Neutrophil (primary cell): Measurements from ENCODE around the gene GPX6.
"Not testable (repeated sequence)": the region's sequence is repeated elsewhere in the genome, so short reads cannot be mapped to it uniquely, and the experiment has no call there.

Experiments
- H3K27ac ChIP-seq: fragments of 200-600 bp; sonication (generic); 2 replicates; pipeline ENCODE4 v1.5.1; 2016; ENCODE audit warnings: mild to moderate bottlenecking, moderate library complexity
- H3K27me3 ChIP-seq: fragments of 200-600 bp; sonication (generic); 2 replicates; pipeline ENCODE4 v1.6.0; 2016; ENCODE audit warnings: mild to moderate bottlenecking
- H3K36me3 ChIP-seq: fragments of 200-600 bp; sonication (generic); 2 replicates; pipeline ENCODE4 v1.5.1; 2017
- H3K4me1 ChIP-seq, 2 experiments: fragments of 200-600 bp in 1 of 2; sonication (generic) in 1 of 2; 1 replicate in 1 of 2; 2 replicates in 1 of 2; pipeline versions ENCODE4 v1.5.1 to v1.6.1; 2013 to 2016; ENCODE audit warnings: low read depth in 1 of 2, low read length in 1 of 2, mild to moderate bottlenecking in 1 of 2, moderate library complexity in 1 of 2; ENCODE audit not compliant: control insufficient read depth in 1 of 2, insufficient read depth in 1 of 2
- H3K4me3 ChIP-seq, 2 experiments: fragments of 200-600 bp in 1 of 2; sonication (generic) in 1 of 2; 1 replicate in 1 of 2; 2 replicates in 1 of 2; pipeline ENCODE4 v1.5.1; 2013 to 2016; ENCODE audit warnings: low read depth in 1 of 2, low read length in 1 of 2, mild to moderate bottlenecking in 1 of 2, moderate library complexity in 1 of 2
- H3K9me3 ChIP-seq: fragments of 200-600 bp; sonication (generic); 2 replicates; pipeline ENCODE4 v1.5.1; 2016
- CTCF ChIP-seq: fragments of 200-600 bp; sonication (generic); IDR thresholded peaks from 2 replicates; pipeline ENCODE4 v1.5.1; 2016; ENCODE audit warnings: antibody characterized with exemption

GPX6 gene

GRCh38 chr6:28485482-28485881 lies 30.1 kb downstream of the GPX6 start:
- TF ChIP-seq CTCF: no peak
- Histone ChIP-seq H3K27ac (no peak overlapping the region), H3K27me3 (peaks cover 50% of the 10 kb centered on the region), H3K36me3 (no peaks in the 10 kb centered on the region), H3K4me1 (no peaks in the 10 kb centered on the region), H3K9me3 (no peaks in the 10 kb centered on the region), H3K4me3 (no peak overlapping the region)

- Histone ChIP-seq H3K9me3 (no peaks in the 10 kb centered on the region), H3K27ac (no peak overlapping the region), H3K4me1 (no peaks in the 10 kb centered on the region), H3K27me3 (peaks cover 63% of the 10 kb centered on the region), H3K36me3 (no peaks in the 10 kb centered on the region), H3K4me3 (no peak overlapping the region)
- no peak for TF ChIP-seq CTCF
Observed at GRCh38 chr6:28480253-28480932, 35.2 kb downstream of the GPX6 start.

GRCh38 chr6:28478518-28478917 lies 37.1 kb downstream of the GPX6 start:
- no peaks in the 10 kb centered on the region for H3K36me3 ChIP-seq
- no peak overlapping the region for H3K4me3 ChIP-seq
- no peak for TF ChIP-seq CTCF
- no peaks in the 10 kb centered on the region for H3K9me3 ChIP-seq
- no peaks in the 10 kb centered on the region for H3K4me1 ChIP-seq
- peaks cover 82% of the 10 kb centered on the region for H3K27me3 ChIP-seq
- no peak overlapping the region for H3K27ac ChIP-seq

- Histone ChIP-seq H3K4me1 (no peaks in the 10 kb centered on the region), H3K27me3 (peaks cover 72% of the 10 kb centered on the region), H3K27ac (no peak overlapping the region), H3K4me3 (no peak overlapping the region), H3K36me3 (no peaks in the 10 kb centered on the region), H3K9me3 (no peaks in the 10 kb centered on the region)
- no peak for TF ChIP-seq CTCF
Observed at GRCh38 chr6:28474441-28475219, 41.0 kb downstream of the GPX6 start.

GRCh38 chr6:28469153-28469745 lies 46.3 kb downstream of the GPX6 start:
- H3K27me3 ChIP-seq: peaks cover 19% of the 10 kb centered on the region
- H3K4me1 ChIP-seq, H3K27ac ChIP-seq, H3K36me3 ChIP-seq, H3K4me3 ChIP-seq, H3K9me3 ChIP-seq: not testable (repeated sequence)

- Histone ChIP-seq H3K27me3 (peaks cover 16% of the 10 kb centered on the region), H3K4me3 (no peak overlapping the region), H3K4me1 (no peaks in the 10 kb centered on the region), H3K27ac (no peak overlapping the region), H3K36me3 (no peaks in the 10 kb centered on the region), H3K9me3 (no peaks in the 10 kb centered on the region)
- TF ChIP-seq CTCF: no peak
Observed at GRCh38 chr6:28468056-28468455, 47.5 kb downstream of the GPX6 start.
